GM12875 (cell line): ENCODE measurements around the gene SLC25A21.

Experiments used
- H3K4me3 ChIP-seq: one replicate; pipeline ENCODE4 v1.5.1; 2011; ENCODE audit warnings: low read depth, low read length, control low read depth
- CTCF ChIP-seq: IDR thresholded peaks from 2 replicates; pipeline ENCODE4 v1.5.1; 2011; ENCODE audit warnings: low read depth, mild to moderate bottlenecking, control low read depth, inconsistent platforms, low read length, moderate library complexity, borderline replicate concordance; ENCODE audit not compliant: insufficient read depth

Gene SLC25A21

GRCh38 chr14:37098132-37098531 is 74.3 kb downstream of the SLC25A21 start:
- TF ChIP-seq CTCF: no peak
- no peak overlapping the region for H3K4me3 ChIP-seq

GRCh38 chr14:37094502-37094901 is 77.9 kb downstream of the SLC25A21 start:
- TF ChIP-seq CTCF: no peak
- no peak overlapping the region for H3K4me3 ChIP-seq

GRCh38 chr14:37093364-37093763 is 79.0 kb downstream of the SLC25A21 start:
- no peak overlapping the region for H3K4me3 ChIP-seq
- TF ChIP-seq CTCF: no peak

- no peak overlapping the region for H3K4me3 ChIP-seq
- TF ChIP-seq CTCF: no peak
These were observed 80.8 kb downstream of the SLC25A21 start for GRCh38 chr14:37091651-37092050.

- H3K4me3 ChIP-seq: no peak overlapping the region
- TF ChIP-seq CTCF: no peak
These were observed 82.4 kb downstream of the SLC25A21 start for GRCh38 chr14:37090026-37090425.

GRCh38 chr14:37089410-37089809 is 83.0 kb downstream of the SLC25A21 start:
- no peak for TF ChIP-seq CTCF
- H3K4me3 ChIP-seq: no peak overlapping the region

GRCh38 chr14:37088356-37089215 is 83.8 kb downstream of the SLC25A21 start:
- TF ChIP-seq CTCF: no peak
- H3K4me3 ChIP-seq: no peak overlapping the region
